Stimulated activated CD8-positive, alpha-beta memory T cell treated with anti-CD3 and anti-CD28 coated beads, Interleukin-12 subunit alpha, Interleukin-12 subunit beta, amount 100 ng/mL, for 1 hour (primary cell): ENCODE results near the gene MTAP.

Source experiments
- DNase-seq: peaks from one replicate; pipeline ENCODE4 v3.0.0-alpha.2; 2020; ENCODE audit warnings: low read depth

MTAP gene

GRCh38 chr9:21969951-21970799 is 167.7 kb downstream of the MTAP start:
- DNase-seq = no peak

GRCh38 chr9:21970800-21971640 is 168.6 kb downstream of the MTAP start:
- no peak for DNase-seq

- DNase-seq = no peak
Measured at GRCh38 chr9:21972361-21972760, 169.9 kb downstream of the MTAP start.

- no peak for DNase-seq
Measured at GRCh38 chr9:21974343-21974721, 171.9 kb downstream of the MTAP start.

- no peak for DNase-seq
Measured at GRCh38 chr9:21974722-21975409, 172.4 kb downstream of the MTAP start.

- no peak for DNase-seq
Measured at GRCh38 chr9:21976334-21976875, 174.0 kb downstream of the MTAP start.

- no peak for DNase-seq
Measured at GRCh38 chr9:21982391-21982790, 180.0 kb downstream of the MTAP start.

- no peak for DNase-seq
Measured at GRCh38 chr9:21982861-21983560, 180.6 kb downstream of the MTAP start.

- no peak for DNase-seq
Measured at GRCh38 chr9:21983561-21983935, 181.1 kb downstream of the MTAP start.

GRCh38 chr9:21984101-21984500 is 181.7 kb downstream of the MTAP start:
- no peak for DNase-seq

- DNase-seq = no peak
Measured at GRCh38 chr9:21985964-21986667, 183.7 kb downstream of the MTAP start.
